OCI-LY1 (cell line): ENCODE results near the gene BCAR3.

Experiments
- EZH2 ChIP-seq: fragments of 200-600 bp; sonication (generic), shearing (Covaris generic); IDR thresholded peaks from 2 replicates; pipeline ENCODE4 v1.8.0; 2017; ENCODE audit warnings: borderline replicate concordance, mixed run types, mild to moderate bottlenecking, antibody characterized with exemption, low read length, moderate library complexity, mixed read lengths
- TF ChIP-seq, protein P1 (sequence below): fragments of 200-600 bp; sonication (generic), shearing (Covaris generic); IDR thresholded peaks from 2 replicates; pipeline ENCODE4 v1.5.1; 2017; ENCODE audit warnings: mild to moderate bottlenecking, antibody characterized with exemption, low read length, moderate library complexity, mixed read lengths

DNA sequence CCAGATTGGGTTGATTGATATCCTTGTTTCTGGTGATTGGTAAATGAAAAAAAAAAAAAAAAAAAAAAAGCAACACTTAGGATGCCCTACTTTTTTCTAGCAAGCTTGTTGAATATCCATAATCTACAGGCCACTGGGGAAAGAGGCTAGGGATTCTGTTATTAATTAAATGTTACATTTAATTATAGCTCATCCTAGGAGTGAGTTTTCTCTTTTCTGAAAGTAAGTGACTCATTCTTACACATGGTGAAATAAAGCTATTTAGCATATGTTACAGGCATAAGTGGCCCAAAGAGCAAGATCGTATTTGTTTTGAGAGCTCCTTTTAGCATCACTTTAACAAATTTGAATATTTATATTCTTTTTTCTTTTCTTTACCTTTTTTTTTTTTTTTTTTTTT is 139.2 kb downstream of the BCAR3 start:
- TF ChIP-seq, protein P1, sequence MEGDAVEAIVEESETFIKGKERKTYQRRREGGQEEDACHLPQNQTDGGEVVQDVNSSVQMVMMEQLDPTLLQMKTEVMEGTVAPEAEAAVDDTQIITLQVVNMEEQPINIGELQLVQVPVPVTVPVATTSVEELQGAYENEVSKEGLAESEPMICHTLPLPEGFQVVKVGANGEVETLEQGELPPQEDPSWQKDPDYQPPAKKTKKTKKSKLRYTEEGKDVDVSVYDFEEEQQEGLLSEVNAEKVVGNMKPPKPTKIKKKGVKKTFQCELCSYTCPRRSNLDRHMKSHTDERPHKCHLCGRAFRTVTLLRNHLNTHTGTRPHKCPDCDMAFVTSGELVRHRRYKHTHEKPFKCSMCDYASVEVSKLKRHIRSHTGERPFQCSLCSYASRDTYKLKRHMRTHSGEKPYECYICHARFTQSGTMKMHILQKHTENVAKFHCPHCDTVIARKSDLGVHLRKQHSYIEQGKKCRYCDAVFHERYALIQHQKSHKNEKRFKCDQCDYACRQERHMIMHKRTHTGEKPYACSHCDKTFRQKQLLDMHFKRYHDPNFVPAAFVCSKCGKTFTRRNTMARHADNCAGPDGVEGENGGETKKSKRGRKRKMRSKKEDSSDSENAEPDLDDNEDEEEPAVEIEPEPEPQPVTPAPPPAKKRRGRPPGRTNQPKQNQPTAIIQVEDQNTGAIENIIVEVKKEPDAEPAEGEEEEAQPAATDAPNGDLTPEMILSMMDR, result no peak
- no peak for TF ChIP-seq EZH2
